ENCODE results near the gene TCEA3. TPM values are rescaled to one million over a fixed set of nuclear protein-coding genes. Genes with fewer than 3 reads are reported as not detected.
A peak's percentile ranks its signal among the peaks of the same experiment; 100 is the strongest.

Gene TCEA3
- total RNA-seq, 2 donors from 2014 or later = 12.3 to 13.5 TPM

- H3K4me1 Mint-ChIP-seq = peaks cover 9% of the 10 kb centered on the region
- H3K4me3 Mint-ChIP-seq = no peak overlapping the region
- peaks cover 7% of the 10 kb centered on the region for H3K27me3 Mint-ChIP-seq
- H3K9me3 ChIP-seq (ENCODE audit: control insufficient read depth, low read length, poor library complexity, severe bottlenecking) = no peaks in the 10 kb centered on the region
- H3K27ac Mint-ChIP-seq = no peak overlapping the region
- ATAC-seq = no peak
- peaks cover 5% of the 10 kb centered on the region for H3K36me3 Mint-ChIP-seq (ENCODE audit: low read depth)
- DNase-seq = no peak
Measured at GRCh38 chr1:23441446-23442148, 17.0 kb upstream of the TCEA3 start.

DNA sequence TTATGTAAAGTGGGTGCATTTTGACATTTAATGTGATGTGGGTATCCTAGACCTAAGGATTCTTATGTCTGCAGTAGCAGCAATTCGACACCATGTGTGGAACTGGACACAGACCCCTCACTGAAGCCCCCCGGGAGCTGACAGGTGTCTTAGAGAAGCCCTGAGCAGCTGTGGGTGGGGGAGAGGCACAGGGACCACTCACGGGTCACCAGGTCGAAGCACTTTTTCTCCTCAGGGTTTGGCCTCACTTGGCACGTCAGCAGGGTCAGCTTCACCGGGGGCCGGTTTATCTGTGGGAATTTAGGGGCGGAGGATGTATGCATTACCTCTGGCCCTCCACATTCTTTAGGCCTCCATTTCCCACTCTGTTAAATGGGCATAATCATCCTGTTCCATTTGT lies 14.0 kb upstream of the TCEA3 start:
- no peak for ATAC-seq
- DNase-seq = no peak

GRCh38 chr1:23437355-23437664 lies 12.8 kb upstream of the TCEA3 start:
- peaks cover 14% of the 10 kb centered on the region for H3K27me3 Mint-ChIP-seq
- no peaks in the 10 kb centered on the region for H3K9me3 ChIP-seq (ENCODE audit: control insufficient read depth, low read length, poor library complexity, severe bottlenecking)
- DNase-seq = no peak
- ATAC-seq = no peak
- H3K4me3 Mint-ChIP-seq = peak overlapping the region; percentile 60
- H3K36me3 Mint-ChIP-seq (ENCODE audit: low read depth) = peaks cover 8% of the 10 kb centered on the region
- H3K4me1 Mint-ChIP-seq = peaks cover 6% of the 10 kb centered on the region
- no peak overlapping the region for H3K27ac Mint-ChIP-seq

More for the DNA sequence above, 14.0 kb upstream of the TCEA3 start:
- peaks cover 14% of the 10 kb centered on the region for H3K27me3 Mint-ChIP-seq
- no peaks in the 10 kb centered on the region for H3K9me3 ChIP-seq (ENCODE audit: control insufficient read depth, low read length, poor library complexity, severe bottlenecking)
- H3K36me3 Mint-ChIP-seq (ENCODE audit: low read depth) = peaks cover 8% of the 10 kb centered on the region
- no peak overlapping the region for H3K4me3 Mint-ChIP-seq
- H3K27ac Mint-ChIP-seq = no peak overlapping the region
- H3K4me1 Mint-ChIP-seq = peaks cover 6% of the 10 kb centered on the region

GRCh38 chr1:23436520-23437354 lies 12.2 kb upstream of the TCEA3 start:
- Mint-ChIP-seq H3K4me3 (no peak overlapping the region), H3K27ac (no peak overlapping the region), H3K4me1 (peaks cover 6% of the 10 kb centered on the region), H3K27me3 (peaks cover 14% of the 10 kb centered on the region), H3K36me3 (ENCODE audit: low read depth) (peaks cover 8% of the 10 kb centered on the region)
- ATAC-seq (peak; percentile 66), DNase-seq (peak in 1 of 3 donors; percentile 17)
- H3K9me3 ChIP-seq (ENCODE audit: control insufficient read depth, low read length, poor library complexity, severe bottlenecking) = no peaks in the 10 kb centered on the region

DNA sequence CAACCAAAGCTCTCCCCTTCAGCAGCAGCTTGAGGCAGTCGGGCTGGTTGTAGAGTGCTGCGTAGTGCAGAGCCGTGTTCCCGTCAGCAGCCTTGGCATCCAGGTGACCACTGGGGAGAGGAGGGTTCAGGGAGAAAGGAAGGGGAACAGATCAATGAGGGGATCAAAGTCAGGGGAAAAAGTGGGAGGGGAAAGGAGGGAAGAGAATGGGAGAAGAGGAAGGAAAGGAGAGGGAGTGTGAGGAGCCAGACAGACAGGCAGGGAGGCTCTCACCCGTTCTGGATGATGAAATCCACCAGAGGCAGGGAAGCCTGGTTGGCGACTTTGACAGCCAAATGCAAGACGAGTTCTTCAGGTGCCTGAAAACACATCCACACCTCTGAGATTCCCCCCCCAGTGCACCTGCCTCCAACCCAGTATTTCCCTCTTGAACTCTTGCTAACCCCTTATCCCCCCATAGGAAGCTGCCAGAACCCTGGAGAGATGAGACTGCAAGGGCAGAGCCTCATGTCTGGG lies 9.8 kb upstream of the TCEA3 start:
- peaks cover 14% of the 10 kb centered on the region for H3K27me3 Mint-ChIP-seq
- ATAC-seq (no peak), DNase-seq (no peak)
- H3K36me3 Mint-ChIP-seq (ENCODE audit: low read depth) = peaks cover 8% of the 10 kb centered on the region
- no peak overlapping the region for H3K27ac Mint-ChIP-seq
- H3K4me1 Mint-ChIP-seq = peaks cover 8% of the 10 kb centered on the region
- H3K9me3 ChIP-seq (ENCODE audit: control insufficient read depth, low read length, poor library complexity, severe bottlenecking) = no peaks in the 10 kb centered on the region
- H3K4me3 Mint-ChIP-seq = no peak overlapping the region

DNA sequence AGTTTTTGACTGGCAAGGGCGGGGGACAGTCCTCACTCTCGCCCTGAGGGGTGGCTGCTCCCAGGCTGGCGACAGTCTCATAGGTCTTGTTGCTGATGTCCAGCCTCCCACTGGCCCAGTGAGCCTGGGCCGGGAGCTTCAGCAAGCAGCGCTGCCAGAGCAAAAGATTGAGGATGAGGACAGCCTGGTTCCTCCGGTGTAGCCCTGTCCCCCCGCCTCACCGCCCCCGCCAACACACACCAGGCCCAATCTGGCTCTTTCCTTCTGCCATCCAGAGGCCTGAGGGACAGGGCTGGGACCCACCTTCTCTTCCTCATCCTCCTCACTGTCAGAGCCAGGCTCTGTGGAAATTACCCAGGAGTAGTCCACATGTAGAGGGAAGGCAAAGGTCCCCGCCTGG lies 8.6 kb upstream of the TCEA3 start:
- H3K27me3 Mint-ChIP-seq = peaks cover 12% of the 10 kb centered on the region
- H3K4me3 Mint-ChIP-seq = no peak overlapping the region
- peaks cover 7% of the 10 kb centered on the region for H3K4me1 Mint-ChIP-seq
- DNase-seq (no peak), ATAC-seq (no peak)
- H3K36me3 Mint-ChIP-seq (ENCODE audit: low read depth) = peaks cover 7% of the 10 kb centered on the region
- no peaks in the 10 kb centered on the region for H3K9me3 ChIP-seq (ENCODE audit: control insufficient read depth, low read length, poor library complexity, severe bottlenecking)
- peak overlapping the region; percentile 8 for H3K27ac Mint-ChIP-seq

GRCh38 chr1:23431431-23431830 lies 6.9 kb upstream of the TCEA3 start:
- Mint-ChIP-seq H3K4me3 (no peak overlapping the region), H3K36me3 (ENCODE audit: low read depth) (peaks cover 2% of the 10 kb centered on the region), H3K4me1 (peaks cover 2% of the 10 kb centered on the region), H3K27ac (no peak overlapping the region), H3K27me3 (peaks cover 7% of the 10 kb centered on the region)
- no peak for DNase-seq
- no peak for ATAC-seq
- H3K9me3 ChIP-seq (ENCODE audit: control insufficient read depth, low read length, poor library complexity, severe bottlenecking) = no peaks in the 10 kb centered on the region

GRCh38 chr1:23430803-23431202 lies 6.3 kb upstream of the TCEA3 start:
- Mint-ChIP-seq H3K4me1 (peaks cover 2% of the 10 kb centered on the region), H3K27ac (no peak overlapping the region), H3K4me3 (no peak overlapping the region), H3K27me3 (peaks cover 12% of the 10 kb centered on the region), H3K36me3 (ENCODE audit: low read depth) (peaks cover 2% of the 10 kb centered on the region)
- no peak for DNase-seq
- ATAC-seq = no peak
- no peaks in the 10 kb centered on the region for H3K9me3 ChIP-seq (ENCODE audit: control insufficient read depth, low read length, poor library complexity, severe bottlenecking)

- Mint-ChIP-seq H3K36me3 (ENCODE audit: low read depth) (peaks cover 2% of the 10 kb centered on the region), H3K27me3 (peaks cover 7% of the 10 kb centered on the region), H3K4me3 (no peak overlapping the region), H3K4me1 (peaks cover 8% of the 10 kb centered on the region), H3K27ac (no peak overlapping the region)
- no peak for ATAC-seq
- H3K9me3 ChIP-seq (ENCODE audit: control insufficient read depth, low read length, poor library complexity, severe bottlenecking) = no peaks in the 10 kb centered on the region
- DNase-seq = no peak
Measured at GRCh38 chr1:23428136-23428905, 3.8 kb upstream of the TCEA3 start.

DNA sequence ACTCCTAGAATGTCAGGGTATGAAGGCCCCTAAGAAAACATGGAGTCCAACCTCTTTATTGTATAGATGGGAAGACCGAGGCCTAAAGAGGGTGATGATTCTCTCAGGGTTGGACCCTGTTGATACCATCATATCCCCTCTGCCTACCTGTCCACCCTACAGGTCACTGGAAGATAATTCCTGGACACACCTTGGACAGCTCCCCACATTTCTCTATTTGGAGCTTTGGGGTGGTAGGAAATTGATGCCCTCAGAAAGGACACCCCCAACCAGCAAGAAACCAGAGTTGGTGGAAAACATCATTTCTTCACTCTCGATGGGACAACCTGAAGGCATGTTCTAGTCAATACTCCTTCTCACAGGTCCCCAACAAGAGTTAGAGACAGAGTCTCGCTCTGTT lies 3.0 kb upstream of the TCEA3 start:
- DNase-seq (no peak), ATAC-seq (no peak)
- H3K27me3 Mint-ChIP-seq = peaks cover 12% of the 10 kb centered on the region
- no peak overlapping the region for H3K27ac Mint-ChIP-seq
- no peaks in the 10 kb centered on the region for H3K9me3 ChIP-seq (ENCODE audit: control insufficient read depth, low read length, poor library complexity, severe bottlenecking)
- peaks cover 2% of the 10 kb centered on the region for H3K36me3 Mint-ChIP-seq (ENCODE audit: low read depth)
- no peak overlapping the region for H3K4me3 Mint-ChIP-seq
- H3K4me1 Mint-ChIP-seq = peaks cover 16% of the 10 kb centered on the region

GRCh38 chr1:23426828-23427227 lies 2.3 kb upstream of the TCEA3 start:
- DNase-seq = no peak
- peaks cover 2% of the 10 kb centered on the region for H3K36me3 Mint-ChIP-seq (ENCODE audit: low read depth)
- H3K4me3 Mint-ChIP-seq = no peak overlapping the region
- no peak for ATAC-seq
- peaks cover 12% of the 10 kb centered on the region for H3K27me3 Mint-ChIP-seq
- H3K4me1 Mint-ChIP-seq = peaks cover 23% of the 10 kb centered on the region
- no peaks in the 10 kb centered on the region for H3K9me3 ChIP-seq (ENCODE audit: control insufficient read depth, low read length, poor library complexity, severe bottlenecking)
- no peak overlapping the region for H3K27ac Mint-ChIP-seq

- DNase-seq (no peak), ATAC-seq (no peak)
- peaks cover 24% of the 10 kb centered on the region for H3K4me1 Mint-ChIP-seq
- H3K36me3 Mint-ChIP-seq (ENCODE audit: low read depth) = peaks cover 2% of the 10 kb centered on the region
- no peaks in the 10 kb centered on the region for H3K9me3 ChIP-seq (ENCODE audit: control insufficient read depth, low read length, poor library complexity, severe bottlenecking)
- peak overlapping the region; percentile 95 for H3K4me3 Mint-ChIP-seq
- H3K27ac Mint-ChIP-seq = peak overlapping the region; percentile 37
- H3K27me3 Mint-ChIP-seq = peaks cover 12% of the 10 kb centered on the region
Measured at GRCh38 chr1:23425193-23425494, 596 bp upstream of the TCEA3 start.
